H1 (cell line): Measurements from ENCODE around the gene MMD. TPM values are rescaled to one million over a fixed set of nuclear protein-coding genes. Genes with fewer than 3 reads are reported as not detected.

Experiments
- CHD7 ChIP-seq: fragments of 300-600 bp; sonication (generic); IDR thresholded peaks from 2 replicates; pipeline ENCODE4 v1.7.1; 2012; ENCODE audit warnings: low read length, moderate library complexity, mild to moderate bottlenecking, inconsistent platforms; ENCODE audit not compliant: insufficient replicate concordance
- POU5F1 ChIP-seq: IDR thresholded peaks from 2 replicates; pipeline ENCODE4 v1.6.1; 2011; ENCODE audit warnings: low read depth, mild to moderate bottlenecking, low read length, moderate library complexity
- polyA plus RNA-seq, 7 experiments: library from polyadenylated mRNA; depleted of rRNA in 3 of 7; stranded (reverse) in 5 of 7; unstranded in 2 of 7; fragments of >200 nt in 5 of 7; fragments of 200-250 nt in 2 of 7; gene quantifications; 1 replicate in 5 of 7; 2 replicates in 1 of 7; 4 replicates in 1 of 7; pipeline versions ENCODE4 v1.2.1 to v1.2.3, GENCODE V29; 2011 to 2013; ENCODE audit warnings: missing spikeins in 2 of 7, mixed read lengths in 2 of 7
- total RNA-seq: library from RNA; stranded (reverse); fragmentation: NEBNext Ultra II Directional; extraction: Animal tissue kit (Norgen Biotek cat#: 25700); gene quantifications from 2 replicates; pipeline ENCODE4 v1.2.1, GENCODE V29; 2021

MMD gene
- total and polyA plus RNA-seq, 2 of the 8 experiments (the other 6 are each of a cell fraction or from before 2014, with no cell fraction given), result 28.2 to 37.8 TPM

GRCh38 chr17:55391764-55392467 lies 29.7 kb downstream of the MMD start (continued):
- TF ChIP-seq CHD7 (no peak), POU5F1 (no peak)
